Measurements from ENCODE around the gene F3.

Gene F3

GRCh38 chr1:94562519-94563260, 21.1 kb upstream of the F3 start:
- no peak for DNase-seq
- TF ChIP-seq GATA1 (IDR thresholded peaks at IDR 0.05; ENCODE audit: low read depth, low read length) (no peak), POLR2A (IDR thresholded peaks at IDR 0.05; ENCODE audit: low read length) (no peak)

GRCh38 chr1:94560333-94560732, 18.8 kb upstream of the F3 start:
- DNase-seq = no peak
- no peak for TF ChIP-seq GATA1 (IDR thresholded peaks at IDR 0.05; ENCODE audit: low read depth, low read length)
- no peak for TF ChIP-seq POLR2A (IDR thresholded peaks at IDR 0.05; ENCODE audit: low read length)

- TF ChIP-seq POLR2A (IDR thresholded peaks at IDR 0.05; ENCODE audit: low read length) (no peak), GATA1 (IDR thresholded peaks at IDR 0.05; ENCODE audit: low read depth, low read length) (no peak)
- DNase-seq = no peak
Observed at GRCh38 chr1:94559921-94560320, 18.4 kb upstream of the F3 start.

- no peak for DNase-seq
Observed at GRCh38 chr1:94555091-94555490, 13.5 kb upstream of the F3 start.

GRCh38 chr1:94554580-94554979, 13.0 kb upstream of the F3 start:
- DNase-seq = no peak

More at GRCh38 chr1:94555091-94555490, 13.5 kb upstream of the F3 start:
- no peak for TF ChIP-seq POLR2A (IDR thresholded peaks at IDR 0.05; ENCODE audit: low read length)
- no peak for TF ChIP-seq GATA1 (IDR thresholded peaks at IDR 0.05; ENCODE audit: low read depth, low read length)

GRCh38 chr1:94553931-94554330, 12.4 kb upstream of the F3 start:
- DNase-seq = no peak

More at GRCh38 chr1:94554580-94554979, 13.0 kb upstream of the F3 start:
- no peak for TF ChIP-seq POLR2A (IDR thresholded peaks at IDR 0.05; ENCODE audit: low read length)
- no peak for TF ChIP-seq GATA1 (IDR thresholded peaks at IDR 0.05; ENCODE audit: low read depth, low read length)

GRCh38 chr1:94553323-94553730, 11.8 kb upstream of the F3 start:
- DNase-seq = no peak

More at GRCh38 chr1:94553931-94554330, 12.4 kb upstream of the F3 start:
- TF ChIP-seq GATA1 (IDR thresholded peaks at IDR 0.05; ENCODE audit: low read depth, low read length) = no peak
- TF ChIP-seq POLR2A (IDR thresholded peaks at IDR 0.05; ENCODE audit: low read length) = no peak

GRCh38 chr1:94552071-94552586, 10.6 kb upstream of the F3 start:
- TF ChIP-seq POLR2A (IDR thresholded peaks at IDR 0.05; ENCODE audit: low read length) = no peak
- no peak for TF ChIP-seq GATA1 (IDR thresholded peaks at IDR 0.05; ENCODE audit: low read depth, low read length)
- no peak for DNase-seq

More at GRCh38 chr1:94553323-94553730, 11.8 kb upstream of the F3 start:
- TF ChIP-seq POLR2A (IDR thresholded peaks at IDR 0.05; ENCODE audit: low read length) = no peak
- TF ChIP-seq GATA1 (IDR thresholded peaks at IDR 0.05; ENCODE audit: low read depth, low read length) = no peak

GRCh38 chr1:94551449-94551848, 9.9 kb upstream of the F3 start:
- no peak for TF ChIP-seq POLR2A (IDR thresholded peaks at IDR 0.05; ENCODE audit: low read length)
- TF ChIP-seq GATA1 (IDR thresholded peaks at IDR 0.05; ENCODE audit: low read depth, low read length) = no peak
- DNase-seq = no peak

GRCh38 chr1:94550800-94551241, 9.3 kb upstream of the F3 start:
- no peak for DNase-seq
- TF ChIP-seq POLR2A (IDR thresholded peaks at IDR 0.05; ENCODE audit: low read length) (no peak), GATA1 (IDR thresholded peaks at IDR 0.05; ENCODE audit: low read depth, low read length) (no peak)

- no peak for TF ChIP-seq GATA1 (IDR thresholded peaks at IDR 0.05; ENCODE audit: low read depth, low read length)
- TF ChIP-seq POLR2A (IDR thresholded peaks at IDR 0.05; ENCODE audit: low read length) = no peak
- DNase-seq = no peak
Observed at GRCh38 chr1:94550396-94550795, 8.8 kb upstream of the F3 start.

GRCh38 chr1:94549706-94550105, 8.1 kb upstream of the F3 start:
- TF ChIP-seq POLR2A (IDR thresholded peaks at IDR 0.05; ENCODE audit: low read length) = no peak
- TF ChIP-seq GATA1 (IDR thresholded peaks at IDR 0.05; ENCODE audit: low read depth, low read length) = no peak
- DNase-seq = no peak

- DNase-seq = peak; percentile 10 to 18
- no peak for TF ChIP-seq GATA1 (IDR thresholded peaks at IDR 0.05; ENCODE audit: low read depth, low read length)
- no peak for TF ChIP-seq POLR2A (IDR thresholded peaks at IDR 0.05; ENCODE audit: low read length)
Observed at GRCh38 chr1:94544706-94545490, 3.3 kb upstream of the F3 start.
